Glutamatergic neuron (in vitro differentiated cells): ENCODE measurements around the gene ITPKB. TPM values are rescaled to one million over a fixed set of nuclear protein-coding genes. Genes with fewer than 3 reads are reported as not detected.
A peak's percentile ranks its signal among the peaks of the same experiment; 100 is the strongest.

Experiments used
- DNase-seq: peaks from one replicate; pipeline ENCODE4 v3.0.0; 2022
- H3K27ac Mint-ChIP-seq: one replicate; pipeline ENCODE4 v1.8.0; 2020; ENCODE audit warnings: mild to moderate bottlenecking, mixed read lengths, inconsistent platforms; ENCODE audit not compliant: unreplicated experiment
- H3K27me3 Mint-ChIP-seq: one replicate; pipeline ENCODE4 v1.8.0; 2020; ENCODE audit warnings: mild to moderate bottlenecking, moderate library complexity, mixed read lengths, inconsistent platforms; ENCODE audit not compliant: unreplicated experiment
- H3K36me3 Mint-ChIP-seq: one replicate; pipeline ENCODE4 v1.8.0; 2020; ENCODE audit warnings: mild to moderate bottlenecking, mixed read lengths, inconsistent platforms; ENCODE audit not compliant: unreplicated experiment
- H3K4me1 Mint-ChIP-seq: one replicate; pipeline ENCODE4 v1.8.0; 2020; ENCODE audit warnings: mild to moderate bottlenecking, low read depth, mixed read lengths, inconsistent platforms; ENCODE audit not compliant: unreplicated experiment
- H3K4me3 Mint-ChIP-seq: one replicate; pipeline ENCODE4 v1.8.0; 2020; ENCODE audit warnings: mild to moderate bottlenecking, mixed read lengths, inconsistent platforms; ENCODE audit not compliant: unreplicated experiment
- H3K9me3 Mint-ChIP-seq: one replicate; pipeline ENCODE4 v1.8.0; 2020; ENCODE audit warnings: mild to moderate bottlenecking, moderate library complexity, mixed read lengths, inconsistent platforms; ENCODE audit not compliant: unreplicated experiment
- CTCF ChIP-seq: fragments of 200-600 bp; sonication (generic); IDR thresholded peaks from one replicate; pipeline ENCODE4 v1.5.0; 2021; ENCODE audit not compliant: partially characterized antibody, unreplicated experiment
- total RNA-seq: library from RNA; stranded (reverse); fragmentation: NEBNext Ultra II Directional; extraction: Animal tissue kit (Norgen Biotek cat#: 25700); gene quantifications from one replicate; pipeline ENCODE4 v1.2.1, GENCODE V29; 2021; ENCODE audit not compliant: unreplicated experiment

ITPKB gene
- total RNA-seq, 1 donor from 2014 or later = 0.34 TPM

DNA sequence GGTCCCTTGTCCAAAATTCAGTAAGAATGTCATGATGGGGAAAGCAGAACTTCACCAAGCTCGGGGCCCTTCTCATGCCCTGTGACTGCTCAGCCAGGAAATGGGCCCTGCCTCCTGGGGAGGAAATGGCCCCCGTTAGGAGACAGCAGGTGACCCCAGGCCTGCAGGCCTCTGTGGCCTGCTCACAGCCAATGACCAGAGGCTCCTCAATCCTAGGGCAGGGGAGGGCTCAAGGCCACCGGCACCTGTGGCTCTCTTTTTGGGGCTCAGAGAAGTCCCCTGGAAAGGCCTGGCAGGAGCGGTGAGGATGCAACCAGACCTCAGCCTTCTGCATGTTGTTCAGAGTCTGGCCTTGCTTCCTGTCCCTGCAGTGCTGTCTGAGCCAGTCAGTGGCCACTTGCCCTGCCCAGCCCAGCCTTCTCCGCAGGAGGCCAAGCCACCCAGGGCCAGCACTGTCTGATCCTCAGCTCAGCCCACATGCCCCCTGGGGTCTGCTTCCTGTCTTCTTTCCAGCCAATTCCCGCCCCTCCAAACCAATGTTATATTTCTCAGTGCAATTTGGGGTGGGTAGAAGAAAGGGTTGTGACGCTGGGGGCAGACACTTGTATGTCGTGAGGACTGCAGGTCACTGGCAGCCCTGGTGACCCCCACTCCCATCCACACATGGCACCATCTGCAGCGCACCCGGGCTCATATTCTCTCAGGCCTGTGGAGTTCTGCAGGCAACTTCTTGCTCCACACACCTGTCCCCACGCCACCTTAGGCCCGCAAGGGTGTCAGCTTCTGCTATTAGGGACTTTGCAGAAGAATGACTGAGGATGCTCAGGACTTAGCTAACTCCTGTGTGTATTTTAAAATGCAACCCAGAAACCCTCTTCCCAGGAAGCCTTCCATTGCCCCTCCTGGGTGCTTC, 83.6 kb downstream of the ITPKB start:
- Mint-ChIP-seq H3K9me3 (peaks cover 6% of the 10 kb centered on the region), H3K4me1 (peaks cover 31% of the 10 kb centered on the region), H3K4me3 (no peak overlapping the region), H3K27me3 (peaks cover 11% of the 10 kb centered on the region), H3K36me3 (no peaks in the 10 kb centered on the region), H3K27ac (no peak overlapping the region)
- DNase-seq = peak; percentile 15
- no peak for TF ChIP-seq CTCF

DNA sequence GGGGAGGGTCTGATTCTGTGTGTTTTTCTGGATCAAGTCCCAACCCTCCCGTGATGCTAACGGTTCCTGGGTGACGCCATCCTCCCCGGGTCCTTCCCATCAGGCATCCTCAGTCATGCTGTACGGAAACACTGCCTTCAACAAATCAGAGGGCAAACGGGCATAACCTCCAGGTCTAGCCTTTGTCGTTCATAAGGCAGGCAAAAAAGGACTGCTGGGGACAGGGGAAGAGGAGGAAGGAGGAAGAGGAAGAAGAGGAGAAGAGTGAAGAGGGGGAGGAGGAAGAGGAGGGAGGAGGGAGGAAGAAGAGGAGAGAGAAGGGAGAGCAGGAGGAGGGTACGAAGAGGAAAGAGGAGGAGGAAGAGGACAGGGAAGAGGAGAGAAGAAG, 84.4 kb downstream of the ITPKB start:
- Mint-ChIP-seq H3K27ac (peak overlapping the region; percentile 38), H3K4me1 (peaks cover 27% of the 10 kb centered on the region), H3K4me3 (peak overlapping the region; percentile 38), H3K27me3 (peaks cover 8% of the 10 kb centered on the region), H3K36me3 (no peaks in the 10 kb centered on the region), H3K9me3 (peaks cover 6% of the 10 kb centered on the region)
- DNase-seq = peak; percentile 15
- TF ChIP-seq CTCF = no peak

DNA sequence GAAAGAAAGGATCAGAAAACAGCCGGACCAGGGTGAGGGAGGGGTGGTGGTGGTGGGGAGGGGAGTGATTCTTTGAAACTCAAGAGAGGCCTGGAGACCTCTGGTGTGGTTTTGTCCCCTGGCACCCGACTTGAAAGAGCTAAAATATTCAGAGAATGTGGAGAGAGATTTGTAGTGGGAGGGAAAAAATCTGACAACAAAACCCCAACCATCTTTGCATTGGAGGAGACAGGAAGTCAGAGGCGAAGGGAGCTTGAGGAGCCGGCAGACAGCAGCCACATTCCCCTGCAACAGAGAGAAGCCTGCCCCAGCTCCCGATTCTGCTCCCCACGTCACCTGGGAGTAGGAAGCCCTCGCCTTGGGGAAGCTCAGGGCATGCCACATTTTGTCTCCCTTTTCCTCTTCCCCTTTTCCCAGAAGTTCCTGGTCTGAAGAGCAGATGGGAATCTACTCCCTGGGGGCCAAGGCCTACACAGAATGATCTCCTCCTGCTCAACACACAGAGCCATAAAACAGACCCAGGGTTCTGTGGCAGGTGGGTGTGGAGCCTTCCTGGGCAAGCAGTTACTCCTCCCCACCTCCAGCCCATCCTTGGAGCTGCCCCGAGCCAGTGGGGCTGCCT, 84.9 kb downstream of the ITPKB start:
- Mint-ChIP-seq H3K27me3 (peaks cover 8% of the 10 kb centered on the region), H3K27ac (peak overlapping the region; percentile 38), H3K36me3 (no peaks in the 10 kb centered on the region), H3K4me1 (peaks cover 27% of the 10 kb centered on the region), H3K4me3 (peak overlapping the region; percentile 38), H3K9me3 (peaks cover 6% of the 10 kb centered on the region)
- no peak for DNase-seq
- no peak for TF ChIP-seq CTCF

GRCh38 chr1:226653311-226653921, 85.7 kb downstream of the ITPKB start:
- Mint-ChIP-seq H3K4me1 (peaks cover 27% of the 10 kb centered on the region), H3K27me3 (peaks cover 7% of the 10 kb centered on the region), H3K9me3 (peaks cover 6% of the 10 kb centered on the region), H3K27ac (no peak overlapping the region), H3K36me3 (no peaks in the 10 kb centered on the region), H3K4me3 (no peak overlapping the region)
- no peak for DNase-seq
- TF ChIP-seq CTCF = no peak

GRCh38 chr1:226652613-226653012, 86.5 kb downstream of the ITPKB start:
- peaks cover 23% of the 10 kb centered on the region for H3K4me1 Mint-ChIP-seq
- no peak overlapping the region for H3K4me3 Mint-ChIP-seq
- no peak for TF ChIP-seq CTCF
- no peak for DNase-seq
- peaks cover 3% of the 10 kb centered on the region for H3K27me3 Mint-ChIP-seq
- peaks cover 6% of the 10 kb centered on the region for H3K9me3 Mint-ChIP-seq
- no peaks in the 10 kb centered on the region for H3K36me3 Mint-ChIP-seq
- H3K27ac Mint-ChIP-seq = no peak overlapping the region
